Trophoblast cell (in vitro differentiated cells and primary cell): ENCODE measurements around the gene KCNJ12.
"Not testable (repeated sequence)": the region's sequence is repeated elsewhere in the genome, so short reads cannot be mapped to it uniquely, and the experiment has no call there.

ENCODE experiments used
- DNase-seq, 2 donors: peaks; one replicate each; pipeline ENCODE4 v3.0.0-alpha.2; 2016
- H2AFZ ChIP-seq: 2 replicates; pipeline ENCODE4 v1.6.1; 2013; ENCODE audit warnings: low read length, moderate library complexity, mild to moderate bottlenecking; ENCODE audit not compliant: insufficient read depth, poor library complexity
- H2AK5ac ChIP-seq: 2 replicates; pipeline ENCODE4 v1.6.1; 2013; ENCODE audit warnings: mild to moderate bottlenecking, low read length
- H2BK120ac ChIP-seq: 2 replicates; pipeline ENCODE4 v1.6.1; 2013; ENCODE audit warnings: low read length, mild to moderate bottlenecking, moderate library complexity; ENCODE audit not compliant: insufficient read depth, poor library complexity
- H2BK12ac ChIP-seq: 2 replicates; pipeline ENCODE4 v1.6.1; 2013; ENCODE audit warnings: mild to moderate bottlenecking, low read length, moderate library complexity
- H2BK5ac ChIP-seq: 2 replicates; pipeline ENCODE4 v1.6.1; 2013; ENCODE audit warnings: low read length, low read depth, moderate library complexity, mild to moderate bottlenecking; ENCODE audit not compliant: poor library complexity
- H3K14ac ChIP-seq: 2 replicates; pipeline ENCODE4 v1.6.1; 2013; ENCODE audit warnings: mild to moderate bottlenecking, low read length
- H3K18ac ChIP-seq: 2 replicates; pipeline ENCODE4 v1.6.1; 2013; ENCODE audit warnings: mild to moderate bottlenecking, low read length
- H3K23ac ChIP-seq: 2 replicates; pipeline ENCODE4 v1.6.1; 2013; ENCODE audit warnings: low read length
- H3K27ac ChIP-seq: 2 replicates; pipeline ENCODE4 v1.5.1; 2013; ENCODE audit warnings: low read depth, mild to moderate bottlenecking, inconsistent platforms, low read length, moderate library complexity
- H3K27me3 ChIP-seq: 2 replicates; pipeline ENCODE4 v1.6.1; 2013; ENCODE audit warnings: inconsistent platforms, mild to moderate bottlenecking, low read length, moderate library complexity; ENCODE audit not compliant: insufficient read depth
- H3K36me3 ChIP-seq, 2 experiments: 1 replicate in 1 of 2; 2 replicates in 1 of 2; pipeline ENCODE4 v1.6.1; 2013; ENCODE audit warnings: low read length in 2 of 2, mild to moderate bottlenecking in 2 of 2, moderate library complexity in 1 of 2; ENCODE audit not compliant: insufficient read depth in 2 of 2, control insufficient read depth in 1 of 2
- H3K4ac ChIP-seq: 2 replicates; pipeline ENCODE4 v1.6.1; 2013; ENCODE audit warnings: low read depth, mild to moderate bottlenecking, low read length, moderate library complexity
- H3K4me1 ChIP-seq, 2 experiments: 1 replicate in 1 of 2; 2 replicates in 1 of 2; pipeline ENCODE4 v1.6.1; 2013; ENCODE audit warnings: low read length in 2 of 2, mild to moderate bottlenecking in 2 of 2, moderate library complexity in 1 of 2; ENCODE audit not compliant: insufficient read depth in 2 of 2, control insufficient read depth in 1 of 2
- H3K4me2 ChIP-seq: 2 replicates; pipeline ENCODE4 v1.6.1; 2013; ENCODE audit warnings: inconsistent platforms, mild to moderate bottlenecking, low read length, moderate library complexity
- H3K4me3 ChIP-seq: 2 replicates; pipeline ENCODE4 v1.5.1; 2013; ENCODE audit warnings: mild to moderate bottlenecking, low read depth, low read length, inconsistent platforms
- H3K79me1 ChIP-seq: one replicate; pipeline ENCODE4 v1.6.1; 2013; ENCODE audit warnings: low read length
- H3K79me2 ChIP-seq: 2 replicates; pipeline ENCODE4 v1.6.1; 2013; ENCODE audit warnings: low read length, mild to moderate bottlenecking; ENCODE audit not compliant: control insufficient read depth, insufficient read depth, poor library complexity
- H3K9ac ChIP-seq: 2 replicates; pipeline ENCODE4 v1.6.1; 2013; ENCODE audit warnings: mild to moderate bottlenecking, low read length
- H3K9me3 ChIP-seq: 2 replicates; pipeline ENCODE4 v1.6.1; 2013; ENCODE audit warnings: low read depth, mild to moderate bottlenecking, control low read depth, inconsistent platforms, low read length; ENCODE audit not compliant: insufficient read depth
- H4K12ac ChIP-seq: 2 replicates; pipeline ENCODE4 v1.6.1; 2013; ENCODE audit warnings: low read depth, mild to moderate bottlenecking, low read length, moderate library complexity
- H4K8ac ChIP-seq: 2 replicates; pipeline ENCODE4 v1.6.1; 2013; ENCODE audit warnings: low read depth, mild to moderate bottlenecking, low read length, moderate library complexity
- H4K91ac ChIP-seq: one replicate; pipeline ENCODE4 v1.6.1; 2013; ENCODE audit warnings: low read depth, mild to moderate bottlenecking, low read length, moderate library complexity
- WGBS: extraction: QIAGEN DNeasy Blood & Tissue Kit; methylation state at CpG from one replicate; pipeline ENCODE4 v1.1.7; 2013; ENCODE audit warnings: missing lambda C conversion rate; ENCODE audit not compliant: insufficient read length, insufficient coverage; ENCODE audit errors: extremely low coverage; 5-methylcytosine and 5-hydroxymethylcytosine counted together

The KCNJ12 gene

DNA sequence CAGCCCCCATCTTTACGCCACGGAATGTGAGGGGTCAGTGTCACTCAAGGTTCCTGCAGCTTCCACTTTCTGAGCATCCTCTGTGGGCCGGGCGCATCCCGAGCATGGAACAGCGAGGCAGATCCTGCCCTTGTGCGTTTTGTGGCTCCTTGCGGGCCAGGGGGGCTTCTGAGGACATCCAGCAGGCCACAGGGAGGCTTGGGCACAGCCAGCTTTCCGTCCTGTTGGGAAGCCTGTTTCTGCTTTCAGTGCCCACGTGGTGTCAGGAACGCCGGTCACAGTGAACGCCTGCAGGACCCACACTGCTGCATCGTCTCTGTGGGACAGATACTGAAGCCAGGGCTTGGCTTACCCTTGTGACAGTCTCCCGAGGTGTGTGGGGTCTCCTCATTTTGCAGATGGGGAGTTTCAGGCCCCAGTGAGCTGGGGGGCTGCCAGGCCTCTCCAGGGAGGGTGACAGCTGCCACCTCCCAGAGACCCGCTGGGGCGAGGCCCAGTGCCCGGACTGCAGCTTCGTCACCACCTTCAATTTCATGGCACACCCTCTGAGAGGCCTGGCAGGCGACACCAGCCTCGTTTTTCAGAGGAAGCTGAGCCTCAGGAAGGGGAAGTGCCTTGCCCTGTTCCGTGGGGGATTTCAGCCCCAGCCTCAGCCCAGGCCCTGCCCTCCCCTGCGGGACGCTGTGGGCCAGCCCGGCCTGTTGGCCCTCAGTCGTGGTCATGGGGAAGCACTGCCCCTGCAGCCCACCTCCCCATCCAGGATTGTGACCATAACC is 29.0 kb downstream of the KCNJ12 start:
- H3K9me3 ChIP-seq, H4K12ac ChIP-seq, H3K27me3 ChIP-seq, H2AFZ ChIP-seq, H3K27ac ChIP-seq, H3K4me3 ChIP-seq, H3K14ac ChIP-seq, H3K18ac ChIP-seq, H3K4ac ChIP-seq, H3K79me2 ChIP-seq, H2BK12ac ChIP-seq, H3K79me1 ChIP-seq, H3K9ac ChIP-seq, H2AK5ac ChIP-seq, DNase-seq, H3K36me3 ChIP-seq, H2BK120ac ChIP-seq, H3K23ac ChIP-seq, H4K91ac ChIP-seq, H4K8ac ChIP-seq, H3K4me2 ChIP-seq, H2BK5ac ChIP-seq: not testable (repeated sequence)
- no CpG with 5 or more reads among the region's 26 CpGs for WGBS
- H3K4me1 ChIP-seq, result peaks cover 6 to 11% of the 10 kb centered on the region in 2 experiments

DNA sequence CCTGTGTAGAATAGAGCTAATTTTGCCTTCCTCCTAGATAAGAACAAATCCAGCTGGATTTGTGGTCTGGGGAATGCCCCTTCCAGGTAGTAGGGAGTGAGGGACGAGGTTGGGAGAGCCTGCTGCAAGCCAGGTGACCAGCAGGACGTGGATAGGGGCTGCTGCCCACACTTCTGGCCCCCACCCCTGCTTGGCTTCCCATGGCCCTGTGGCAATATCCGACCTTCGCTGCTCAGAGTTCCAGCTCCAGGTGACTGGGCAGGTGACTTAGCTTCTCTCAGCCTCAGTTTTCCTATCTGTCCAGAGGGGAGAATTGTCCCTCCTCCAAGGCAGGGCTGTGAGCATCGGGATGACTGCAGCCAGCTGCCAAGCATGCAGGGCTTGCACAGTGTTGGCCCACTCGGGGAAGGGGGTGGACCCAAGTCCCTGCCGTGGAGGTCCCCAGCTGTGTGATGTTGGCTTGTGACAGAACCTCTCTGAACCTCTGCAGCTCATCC is 29.8 kb downstream of the KCNJ12 start:
- not testable (repeated sequence) for H3K4ac ChIP-seq, H2BK120ac ChIP-seq, H2BK5ac ChIP-seq, H3K14ac ChIP-seq, H4K91ac ChIP-seq, H3K9ac ChIP-seq, H2AK5ac ChIP-seq, H3K79me2 ChIP-seq, H3K4me3 ChIP-seq, H3K27me3 ChIP-seq, DNase-seq, H2BK12ac ChIP-seq, H3K18ac ChIP-seq, H3K36me3 ChIP-seq, H3K79me1 ChIP-seq, H4K8ac ChIP-seq, H3K27ac ChIP-seq, H3K4me2 ChIP-seq, H4K12ac ChIP-seq, H2AFZ ChIP-seq, H3K23ac ChIP-seq, H3K9me3 ChIP-seq
- WGBS, result no CpG with 5 or more reads among the region's 7 CpGs
- H3K4me1 ChIP-seq, result peaks cover 6 to 11% of the 10 kb centered on the region in 2 experiments

DNA sequence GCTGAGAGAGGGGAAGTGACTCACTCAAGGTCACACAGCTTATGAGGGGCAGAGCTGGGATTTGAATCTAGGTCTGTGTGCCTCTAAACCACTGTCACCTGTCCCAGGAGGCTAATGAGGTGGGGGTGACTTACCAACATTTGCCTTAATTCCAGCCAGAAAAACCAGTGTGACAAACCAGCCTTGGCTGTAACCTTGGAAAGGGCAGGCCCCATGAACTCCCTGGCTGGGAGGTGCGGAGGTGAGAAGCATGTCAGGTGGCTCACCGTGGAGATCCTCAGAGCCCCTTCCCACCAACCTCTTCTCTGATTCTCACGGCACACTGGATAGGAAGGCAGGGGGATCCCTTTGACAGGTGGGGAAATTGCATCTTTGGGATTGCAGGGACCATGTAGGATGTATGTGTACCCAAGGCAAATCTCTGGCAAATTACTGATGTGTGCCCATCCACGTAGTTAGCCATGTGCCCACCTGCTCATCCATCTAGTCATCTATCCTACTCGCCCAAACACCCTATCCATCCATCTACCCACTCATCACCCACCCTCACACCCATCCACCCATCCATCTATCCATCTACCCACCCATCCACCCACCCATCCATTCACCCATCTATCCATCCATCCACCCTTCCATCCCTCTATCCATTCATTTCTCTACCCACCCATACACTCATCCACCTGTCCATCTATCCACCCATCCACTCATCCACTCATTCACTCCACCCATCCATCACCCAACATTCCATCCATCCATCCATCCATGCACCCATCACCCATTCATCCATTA is 30.7 kb downstream of the KCNJ12 start:
- H2BK12ac ChIP-seq, H3K4ac ChIP-seq, DNase-seq, H3K4me1 ChIP-seq, H3K27ac ChIP-seq, H3K23ac ChIP-seq, H2AK5ac ChIP-seq, H3K4me2 ChIP-seq, H2BK5ac ChIP-seq, H3K9me3 ChIP-seq, H3K79me2 ChIP-seq, H3K4me3 ChIP-seq, H3K9ac ChIP-seq, H2BK120ac ChIP-seq, H4K8ac ChIP-seq, H4K12ac ChIP-seq, H3K18ac ChIP-seq, H3K14ac ChIP-seq, H2AFZ ChIP-seq, H3K79me1 ChIP-seq, H3K36me3 ChIP-seq, H4K91ac ChIP-seq, H3K27me3 ChIP-seq: not testable (repeated sequence)
- WGBS, result no CpG with 5 or more reads among the region's 5 CpGs

DNA sequence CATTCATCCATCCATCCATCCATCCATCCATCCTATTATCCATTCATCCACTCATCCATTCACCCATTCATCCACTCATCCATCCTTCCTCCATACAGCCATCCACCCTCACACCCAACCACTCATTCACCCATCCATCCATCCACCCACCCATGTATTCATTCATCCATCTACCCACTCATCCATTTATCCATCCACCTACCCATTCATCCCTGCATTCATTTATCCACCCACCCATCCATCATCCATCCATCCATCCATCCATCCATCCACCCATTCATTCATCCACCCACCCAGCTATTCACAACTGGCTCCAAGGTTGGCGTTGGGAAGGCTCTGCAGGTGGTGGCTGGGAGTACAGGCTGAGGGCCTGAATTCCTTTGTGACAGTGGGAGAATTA is 31.6 kb downstream of the KCNJ12 start:
- WGBS, result no CpG with 5 or more reads among the region's 1 CpG
- H3K79me1 ChIP-seq, H3K14ac ChIP-seq, H3K4ac ChIP-seq, H2BK5ac ChIP-seq, H2AFZ ChIP-seq, H3K9ac ChIP-seq, H4K91ac ChIP-seq, DNase-seq, H2AK5ac ChIP-seq, H3K9me3 ChIP-seq, H3K79me2 ChIP-seq, H3K27ac ChIP-seq, H3K18ac ChIP-seq, H3K4me1 ChIP-seq, H4K12ac ChIP-seq, H3K27me3 ChIP-seq, H3K4me3 ChIP-seq, H3K36me3 ChIP-seq, H2BK12ac ChIP-seq, H4K8ac ChIP-seq, H3K23ac ChIP-seq, H3K4me2 ChIP-seq, H2BK120ac ChIP-seq: not testable (repeated sequence)
